GM21576 (cell line): Measurements from ENCODE around the gene NAA38.
"Not testable (repeated sequence)": the region's sequence is repeated elsewhere in the genome, so short reads cannot be mapped to it uniquely, and the experiment has no call there.

Experiments used
- ATAC-seq: cut with Tn5 transposase; IDR thresholded peaks from one replicate; pipeline ENCODE4 v1.9.1; 2021; ENCODE audit warnings: mild to moderate bottlenecking, moderate library complexity; ENCODE audit not compliant: unreplicated experiment

The NAA38 gene

GRCh38 chr17:7882068-7882467, 24.7 kb upstream of the NAA38 start:
- ATAC-seq, result no peak

- no peak for ATAC-seq
Observed at GRCh38 chr17:7881276-7882054, 24.1 kb upstream of the NAA38 start.

- ATAC-seq, result no peak
Observed at GRCh38 chr17:7880076-7880868, 22.9 kb upstream of the NAA38 start.

DNA sequence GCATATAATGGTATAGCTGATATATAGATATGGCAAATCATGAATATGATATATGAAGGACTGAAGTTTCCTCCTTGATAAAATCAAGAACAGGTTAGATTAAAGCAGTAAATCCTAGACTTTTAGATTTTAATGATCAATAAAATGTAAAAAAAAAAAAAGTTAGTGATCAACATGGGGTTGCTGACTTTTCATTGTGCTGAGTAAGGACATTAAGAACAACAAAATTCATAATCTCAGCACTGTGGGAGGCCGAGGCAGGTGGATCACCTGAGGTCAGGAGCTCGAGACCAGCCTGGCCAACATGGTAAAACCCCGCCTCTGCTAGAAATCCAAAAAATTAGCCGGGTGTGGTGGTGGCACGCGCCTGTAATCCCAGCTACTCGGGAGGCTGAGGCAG, 20.9 kb upstream of the NAA38 start:
- no peak for ATAC-seq

DNA sequence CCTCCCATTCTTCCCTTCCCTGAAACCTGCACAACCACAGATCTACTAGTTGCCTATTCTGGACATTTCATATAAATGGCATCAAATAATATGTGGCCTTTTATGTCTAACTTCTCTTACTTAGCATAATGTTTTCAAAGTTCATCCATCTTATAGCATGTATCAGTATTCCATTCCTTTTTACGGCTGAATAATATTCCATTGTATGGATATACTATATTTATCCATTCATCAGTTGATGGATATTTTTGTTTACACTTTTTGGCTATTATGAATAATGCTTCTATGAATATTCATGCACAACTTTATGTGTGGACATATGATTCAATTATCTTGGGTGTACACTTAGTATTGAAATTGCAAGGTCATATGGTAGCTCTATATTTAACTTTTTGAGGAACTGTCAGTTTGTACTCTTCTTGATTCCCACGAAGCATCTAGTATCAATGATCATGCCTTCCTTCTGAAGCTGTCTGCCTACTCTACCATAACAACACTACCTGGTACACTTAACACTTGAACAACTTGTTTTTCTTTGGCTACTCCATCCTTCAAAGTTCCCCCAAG, 18.5 kb upstream of the NAA38 start:
- no peak for ATAC-seq

DNA sequence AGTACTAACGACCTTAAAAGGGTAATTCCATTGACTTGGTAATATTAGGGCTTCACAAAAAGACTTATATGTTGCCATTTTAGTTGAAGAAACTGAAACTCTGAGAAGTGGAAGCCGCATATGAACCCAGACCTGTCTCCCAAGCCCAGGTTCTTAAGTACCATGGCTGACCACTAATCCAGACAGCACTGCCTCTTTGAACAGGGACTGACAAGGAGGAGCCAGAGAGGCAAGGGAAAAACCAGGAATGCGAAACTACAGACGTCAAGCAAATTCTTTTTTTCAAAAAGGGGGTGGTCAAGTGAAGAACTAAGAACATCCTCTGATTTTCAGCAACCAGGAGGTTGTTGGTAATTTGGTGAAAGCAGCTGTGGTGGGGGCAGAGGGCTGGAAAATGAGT, 15.7 kb upstream of the NAA38 start:
- ATAC-seq, result no peak

GRCh38 chr17:7867881-7868329, 10.5 kb upstream of the NAA38 start:
- no peak for ATAC-seq

GRCh38 chr17:7864995-7865650, 7.8 kb upstream of the NAA38 start:
- no peak for ATAC-seq

GRCh38 chr17:7864384-7864783, 7.0 kb upstream of the NAA38 start:
- not testable (repeated sequence) for ATAC-seq

- no peak for ATAC-seq
Observed at GRCh38 chr17:7862692-7863437, 5.5 kb upstream of the NAA38 start.

GRCh38 chr17:7859028-7859427, 1.7 kb upstream of the NAA38 start:
- no peak for ATAC-seq

DNA sequence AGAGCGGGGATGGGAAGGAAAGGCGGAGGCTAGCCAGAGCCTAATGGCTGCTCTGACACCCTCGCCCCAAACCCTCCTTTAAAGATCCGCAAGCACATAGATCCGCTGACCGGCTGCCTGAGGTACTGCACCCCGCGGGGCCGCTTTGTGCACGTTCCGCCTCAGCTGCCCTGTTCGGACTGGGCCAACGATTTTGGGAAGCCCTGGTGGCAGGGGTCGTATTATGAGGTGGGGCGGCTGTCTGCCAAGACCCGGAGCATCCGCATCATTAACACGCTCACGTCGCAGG, 1.1 kb upstream of the NAA38 start:
- no peak for ATAC-seq

GRCh38 chr17:7857713-7858521, 558 bp upstream of the NAA38 start, which contains the start of gene CYB5D1:
Gene CYB5D1, plus strand, starts transcription at chr17:7858003. Its CDS starts 132 bp downstream, at chr17:7858135.
- ATAC-seq, result peak; percentile 39

GRCh38 chr17:7856011-7856810, 1.1 kb downstream of the NAA38 start:
- ATAC-seq, result no peak

DNA sequence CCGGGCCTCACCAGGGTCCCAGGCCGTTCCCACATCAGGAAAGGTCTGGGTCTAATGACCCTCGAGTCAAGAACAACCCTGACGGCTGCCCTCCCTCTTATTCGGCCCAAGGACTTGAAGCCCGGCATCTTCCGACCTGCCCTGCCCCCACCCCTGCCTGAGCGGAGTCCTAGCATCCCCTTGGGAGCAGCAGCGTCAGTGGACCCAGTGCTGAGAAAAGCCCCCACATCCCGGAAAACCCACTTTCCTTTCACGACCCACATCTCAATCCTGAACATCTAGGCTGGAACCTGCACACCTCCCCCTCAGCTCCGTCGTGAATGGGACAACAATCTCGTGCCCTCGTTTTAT, 1.7 kb downstream of the NAA38 start:
- no peak for ATAC-seq

DNA sequence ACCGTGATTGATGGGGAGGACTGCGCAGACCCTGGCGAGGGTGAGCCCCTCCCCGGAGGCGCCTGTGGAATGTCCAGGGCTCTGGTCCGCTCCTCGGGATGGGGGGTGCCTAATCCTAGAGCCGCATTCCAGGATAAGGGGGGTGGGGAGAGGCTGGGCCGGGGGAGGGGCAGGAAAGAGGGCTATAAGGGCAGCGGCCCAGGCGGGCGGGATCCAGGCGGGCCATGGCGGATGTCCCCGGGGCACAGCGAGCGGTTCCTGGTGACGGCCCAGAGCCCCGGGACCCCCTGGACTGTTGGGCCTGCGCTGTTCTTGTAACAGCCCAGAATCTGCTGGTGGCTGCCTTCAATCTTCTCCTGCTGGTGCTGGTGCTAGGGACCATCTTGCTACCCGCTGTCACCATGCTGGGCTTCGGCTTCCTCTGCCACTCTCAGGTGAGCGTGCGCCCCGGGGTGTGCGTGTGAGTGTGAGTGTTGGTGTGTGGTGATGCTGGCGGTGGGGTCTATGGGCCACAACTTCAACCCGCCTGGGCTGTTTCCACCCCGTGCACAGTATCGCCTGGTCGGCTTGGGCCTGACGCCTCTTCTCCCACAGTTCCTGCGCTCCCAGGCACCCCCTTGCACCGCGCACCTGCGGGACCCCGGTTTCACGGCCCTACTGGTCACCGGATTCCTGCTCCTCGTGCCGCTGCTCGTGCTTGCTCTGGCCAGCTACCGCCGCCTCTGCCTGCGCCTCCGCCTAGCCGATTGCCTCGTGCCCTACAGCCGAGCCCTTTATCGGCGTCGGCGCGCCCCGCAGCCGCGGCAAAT, 2.3 kb downstream of the NAA38 start, which contains the start of gene TMEM88:
TSS of gene TMEM88 (plus strand) at position 216 of the 809 bp plus-strand sequence. CDS start at position 225, 9 bp downstream.
- ATAC-seq, result no peak

DNA sequence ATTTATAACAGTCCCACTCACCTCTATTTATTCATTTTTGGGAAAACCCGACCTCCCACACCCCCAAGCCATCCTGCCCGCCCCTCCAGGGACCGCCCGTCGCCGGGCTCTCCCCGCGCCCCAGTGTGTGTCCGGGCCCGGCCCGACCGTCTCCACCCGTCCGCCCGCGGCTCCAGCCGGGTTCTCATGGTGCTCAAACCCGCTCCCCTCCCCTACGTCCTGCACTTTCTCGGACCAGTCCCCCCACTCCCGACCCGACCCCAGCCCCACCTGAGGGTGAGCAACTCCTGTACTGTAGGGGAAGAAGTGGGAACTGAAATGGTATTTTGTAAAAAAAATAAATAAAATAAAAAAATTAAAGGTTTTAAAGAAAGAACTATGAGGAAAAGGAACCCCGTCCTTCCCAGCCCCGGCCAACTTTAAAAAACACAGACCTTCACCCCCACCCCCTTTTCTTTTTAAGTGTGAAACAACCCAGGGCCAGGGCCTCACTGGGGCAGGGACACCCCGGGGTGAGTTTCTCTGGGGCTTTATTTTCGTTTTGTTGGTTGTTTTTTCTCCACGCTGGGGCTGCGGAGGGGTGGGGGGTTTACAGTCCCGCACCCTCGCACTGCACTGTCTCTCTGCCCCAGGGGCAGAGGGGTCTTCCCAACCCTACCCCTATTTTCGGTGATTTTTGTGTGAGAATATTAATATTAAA, 3.1 kb downstream of the NAA38 start:
- no peak for ATAC-seq

GRCh38 chr17:7853691-7854038, 3.7 kb downstream of the NAA38 start:
- ATAC-seq, result no peak
